HepG2 (cell line): ENCODE results near the gene IL1RAPL2.

Source experiments
- CTCF ChIP-seq: sonication (generic); formaldehyde crosslinking; IDR thresholded peaks from 2 replicates; pipeline ENCODE4 v1.5.0; 2020; ENCODE audit warnings: mild to moderate bottlenecking, missing genetic modification reagents, moderate library complexity
- MAX ChIP-seq: IDR thresholded peaks from 2 replicates; pipeline ENCODE4 v1.6.1; 2012; ENCODE audit warnings: inconsistent platforms
- MYNN ChIP-seq: sonication (generic); formaldehyde crosslinking; IDR thresholded peaks from 2 replicates; pipeline ENCODE4 v1.4.0; 2020; ENCODE audit warnings: mild to moderate bottlenecking, low read depth, missing genetic modification reagents
- POLR2A ChIP-seq, 2 experiments: IDR thresholded peaks; 2 replicates each; pipeline ENCODE4 v1.6.1; 2011; ENCODE audit warnings: low read depth in 2 of 2, low read length in 2 of 2, mild to moderate bottlenecking in 1 of 2, moderate library complexity in 1 of 2; ENCODE audit not compliant: insufficient read depth in 1 of 2
- PRDM4 ChIP-seq: sonication (generic); formaldehyde crosslinking; IDR thresholded peaks from 2 replicates; pipeline ENCODE4 v1.9.0; 2021; ENCODE audit warnings: missing genetic modification reagents, borderline replicate concordance
- SP1 ChIP-seq, 2 experiments: fragments of 450-650 bp in 1 of 2; sonication (generic) in 1 of 2; formaldehyde crosslinking in 1 of 2; IDR thresholded peaks; 2 replicates each; pipeline versions ENCODE4 v1.4.0 to v1.6.1; 2016 to 2020; ENCODE audit warnings: missing genetic modification reagents in 1 of 2
- TAF1 ChIP-seq: sonication (generic); formaldehyde crosslinking; IDR thresholded peaks from 2 replicates; pipeline ENCODE4 v1.4.0; 2020; ENCODE audit warnings: missing genetic modification reagents
- ZBTB7A ChIP-seq: sonication (generic); formaldehyde crosslinking; IDR thresholded peaks from 2 replicates; pipeline ENCODE4 v1.8.0; 2022; ENCODE audit warnings: mild to moderate bottlenecking, missing genetic modification reagents
- ZNF10 ChIP-seq: sonication (generic); formaldehyde crosslinking; IDR thresholded peaks from 2 replicates; pipeline ENCODE4 v1.4.0; 2020; ENCODE audit warnings: mild to moderate bottlenecking, low read depth, missing genetic modification reagents, borderline replicate concordance
- ZNF350 ChIP-seq: sonication (generic); formaldehyde crosslinking; IDR thresholded peaks from 2 replicates; pipeline ENCODE4 v1.4.0; 2020; ENCODE audit warnings: mild to moderate bottlenecking, low read depth, missing genetic modification reagents, borderline replicate concordance

- no peak for TF ChIP-seq ZNF10 (CRISPR knock-in tag)
- TF ChIP-seq TAF1, result no peak
- TF ChIP-seq MAX, result no peak
- no peak for TF ChIP-seq CTCF (CRISPR knock-in tag)
- TF ChIP-seq POLR2A (IDR thresholded peaks at IDR 0.05; ENCODE audit: insufficient read depth in 1 of 2, low read depth in 2 of 2, low read length in 2 of 2), result no peak
- no peak for TF ChIP-seq MYNN (CRISPR knock-in tag)
- TF ChIP-seq ZNF350 (CRISPR knock-in tag), result no peak
- TF ChIP-seq ZBTB7A (CRISPR knock-in tag), result no peak
- no peak for TF ChIP-seq SP1 (IDR thresholded peaks at IDR 0.05)
- TF ChIP-seq SP1 (CRISPR knock-in tag; IDR thresholded peaks at IDR 0.05), result no peak
- no peak for TF ChIP-seq PRDM4
Observed at GRCh38 chrX:105150036-105150435, 584.0 kb downstream of the IL1RAPL2 start.
